Measurements from ENCODE around the gene PRR14. TPM values are rescaled to one million over a fixed set of nuclear protein-coding genes. Genes with fewer than 3 reads are reported as not detected.

PRR14 gene
- total and polyA plus RNA-seq, 2 of the 8 experiments (the other 6 are each of a cell fraction or from before 2014, with no cell fraction given) = 3.6 to 16.1 TPM

DNA sequence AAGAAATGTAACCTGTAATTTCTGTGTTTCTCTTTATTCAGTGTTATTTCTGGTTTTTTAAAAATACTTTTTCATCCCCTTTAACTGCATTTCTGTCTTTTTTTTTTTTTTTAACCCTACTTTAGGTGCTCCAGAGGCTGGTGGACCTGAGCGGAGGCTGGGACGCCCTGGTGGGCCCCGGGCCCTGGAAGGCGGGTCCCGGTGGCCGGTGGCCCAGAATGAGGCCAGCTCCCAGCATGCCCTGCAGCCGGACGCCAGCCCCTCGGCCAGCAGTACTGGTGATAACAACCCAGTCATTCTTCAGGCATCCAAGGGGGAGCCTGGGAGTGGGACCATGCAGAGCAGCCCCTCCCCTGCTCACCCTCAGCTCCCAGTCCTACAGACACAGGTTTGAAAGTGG, 49.7 kb downstream of the PRR14 start:
- no peak overlapping the region for H2AFZ ChIP-seq (ENCODE audit: low read length)
- peaks cover 0 to 4% (median 3%) of the 10 kb centered on the region in 4 experiments; a peak in 5 of 7 replicates for H3K4me1 ChIP-seq (replicated peaks in 1 of 4; ENCODE audit: control insufficient read depth in 3 of 4, insufficient read depth in 4 of 4, low read length in 3 of 4)
- peaks cover 0 to 27% of the 10 kb centered on the region in 2 experiments; a peak in 3 of 4 replicates for H3K79me2 ChIP-seq (ENCODE audit: control insufficient read depth in 1 of 2, insufficient read depth in 2 of 2, low read length in 2 of 2)
- H3K4me2 ChIP-seq (ENCODE audit: insufficient read depth in 1 of 2, low read depth in 2 of 2, low read length in 2 of 2) = peak overlapping the region in 1 of 2 experiments; percentile 77; a peak in 1 of 4 replicates
- H3K4ac ChIP-seq (replicated peaks; ENCODE audit: insufficient read length, low read depth, low read length) = no peak overlapping the region
- no peak for TF ChIP-seq CHD1 (IDR thresholded peaks at IDR 0.05; ENCODE audit: low read depth, low read length)
- no peak for TF ChIP-seq HDAC6 (IDR thresholded peaks at IDR 0.05; ENCODE audit: low read depth, low read length)
- no peak for TF ChIP-seq ASH2L (IDR thresholded peaks at IDR 0.05; ENCODE audit: low read length)
- TF ChIP-seq, protein P1, sequence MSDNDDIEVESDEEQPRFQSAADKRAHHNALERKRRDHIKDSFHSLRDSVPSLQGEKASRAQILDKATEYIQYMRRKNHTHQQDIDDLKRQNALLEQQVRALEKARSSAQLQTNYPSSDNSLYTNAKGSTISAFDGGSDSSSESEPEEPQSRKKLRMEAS (IDR thresholded peaks at IDR 0.05) = no peak
- TF ChIP-seq TAF7 (optimal IDR thresholded peaks at IDR 0.05; ENCODE audit: borderline replicate concordance, low read depth, low read length) = no peak
- no peak for TF ChIP-seq MAFK (IDR thresholded peaks at IDR 0.05; ENCODE audit: low read depth, low read length)
- TF ChIP-seq NANOG (IDR thresholded peaks at IDR 0.05; ENCODE audit: insufficient read depth, low read depth, low read length, poor library complexity, severe bottlenecking) = no peak
- no peak for TF ChIP-seq RBBP5 (IDR thresholded peaks at IDR 0.05; ENCODE audit: borderline replicate concordance, low read depth, low read length)
- TF ChIP-seq, protein P2, sequence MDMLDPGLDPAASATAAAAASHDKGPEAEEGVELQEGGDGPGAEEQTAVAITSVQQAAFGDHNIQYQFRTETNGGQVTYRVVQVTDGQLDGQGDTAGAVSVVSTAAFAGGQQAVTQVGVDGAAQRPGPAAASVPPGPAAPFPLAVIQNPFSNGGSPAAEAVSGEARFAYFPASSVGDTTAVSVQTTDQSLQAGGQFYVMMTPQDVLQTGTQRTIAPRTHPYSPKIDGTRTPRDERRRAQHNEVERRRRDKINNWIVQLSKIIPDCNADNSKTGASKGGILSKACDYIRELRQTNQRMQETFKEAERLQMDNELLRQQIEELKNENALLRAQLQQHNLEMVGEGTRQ (IDR thresholded peaks at IDR 0.05; ENCODE audit: low read length) = no peak
- no peak for TF ChIP-seq POLR2A (IDR thresholded peaks at IDR 0.05; ENCODE audit: control extremely low read depth in 1 of 2, low read depth in 2 of 2, low read length in 2 of 2)
- TF ChIP-seq TBP (IDR thresholded peaks at IDR 0.05; ENCODE audit: low read depth, low read length) = no peak
- no peak overlapping the region for H2BK120ac ChIP-seq (replicated peaks; ENCODE audit: low read depth, low read length)
- no peak overlapping the region for H4K91ac ChIP-seq (replicated peaks; ENCODE audit: insufficient read length, low read length)
- H3K27me3 ChIP-seq (replicated peaks in 1 of 4; ENCODE audit: control insufficient read depth in 3 of 4, extremely low read depth in 1 of 4, insufficient read depth in 3 of 4, low read length in 3 of 4) = peaks cover 0 to 16% (median 10%) of the 10 kb centered on the region in 4 experiments; a peak in 6 of 7 replicates
- H3K9ac ChIP-seq (replicated peaks in 1 of 4; ENCODE audit: extremely low read depth in 1 of 4, low read depth in 3 of 4, low read length in 3 of 4) = no peak overlapping the region
- no peak overlapping the region for H3K14ac ChIP-seq (ENCODE audit: insufficient read length)
- peaks cover 5% of the 10 kb centered on the region for H3K23me2 ChIP-seq (ENCODE audit: low read depth, low read length)
- peaks cover 12 to 34% (median 29%) of the 10 kb centered on the region in 4 experiments for H3K36me3 ChIP-seq (ENCODE audit: control insufficient read depth in 2 of 4, insufficient read depth in 4 of 4, low read length in 3 of 4)
- H3K18ac ChIP-seq (ENCODE audit: extremely low read depth, low read length) = no peak overlapping the region
- no peak overlapping the region for H3K27ac ChIP-seq (ENCODE audit: low read depth, low read length)
- H3K9me3 ChIP-seq (ENCODE audit: insufficient read depth in 2 of 2, low read depth in 1 of 2, low read length in 1 of 2) = no peaks in the 10 kb centered on the region
- H3K79me1 ChIP-seq (ENCODE audit: low read depth, low read length) = peaks cover 6% of the 10 kb centered on the region; the same call in 1 of the 2 replicates
- peaks cover 5 to 14% of the 10 kb centered on the region in 2 experiments for H4K20me1 ChIP-seq (replicated peaks in 1 of 2; ENCODE audit: control insufficient read depth in 1 of 2, insufficient read depth in 2 of 2, low read length in 2 of 2)
- no peak for FAIRE-seq
- no peak overlapping the region for H2BK12ac ChIP-seq (ENCODE audit: low read depth, low read length)
- no peak overlapping the region for H2BK5ac ChIP-seq (ENCODE audit: low read depth, low read length)
- WGBS, 2 experiments (ENCODE audit: extremely low coverage in 1 of 2, insufficient coverage in 1 of 2, insufficient read length in 1 of 2, insufficient replicate concordance in 2 of 2, low coverage in 1 of 2, low lambda C conversion rate in 2 of 2, missing lambda C conversion rate in 1 of 2) = 94% methylated on average over 9 of the region's 9 CpGs; no CpG with 5 or more reads in 1 of the 2 experiments
- ChIA-PET CTCF (ENCODE audit: partially characterized antibody) (interaction anchor here (1.6 kb wide), 1 partner anchor 18 kb away, joined by 4 read pairs; no protein-coding TSS in a partner anchor), POLR2A (ENCODE audit: partially characterized antibody) (interaction anchor here (0.9 to 4.7 kb wide), 5 partner anchors 10 to 86 kb away, joined by 3 to 26 read pairs (median 21); partner anchors contain the start of gene PHKG2)
- no peak overlapping the region for H2AK5ac ChIP-seq (ENCODE audit: low read depth, low read length)
- DNase-seq (ENCODE audit: low read depth in 1 of 2, low spot score in 2 of 2) = no peak
- H2BK15ac ChIP-seq (ENCODE audit: low read length) = no peak overlapping the region
- no peak overlapping the region for H4K8ac ChIP-seq (ENCODE audit: extremely low read depth, insufficient read depth, low read length)
- H3K4me3 ChIP-seq (ENCODE audit: extremely low read depth in 1 of 4, insufficient read depth in 2 of 4, low read depth in 3 of 4, low read length in 4 of 4) = no peak overlapping the region
- H4K5ac ChIP-seq (ENCODE audit: insufficient read length, low read depth, low read length) = no peak overlapping the region
- H3K56ac ChIP-seq (replicated peaks; ENCODE audit: insufficient read length, low read depth, low read length) = no peak overlapping the region
- no peak overlapping the region for H2BK20ac ChIP-seq (ENCODE audit: low read length)
- H3K23ac ChIP-seq (ENCODE audit: insufficient read length) = no peak overlapping the region

Measured in H1 (cell line).